ENCODE measurements around the gene TAGAP. TPM values are rescaled to one million over a fixed set of nuclear protein-coding genes. Genes with fewer than 3 reads are reported as not detected.

The TAGAP gene
- total and polyA plus RNA-seq, 2 experiments from 2014 or later = 2.9 to 4.4 TPM

DNA sequence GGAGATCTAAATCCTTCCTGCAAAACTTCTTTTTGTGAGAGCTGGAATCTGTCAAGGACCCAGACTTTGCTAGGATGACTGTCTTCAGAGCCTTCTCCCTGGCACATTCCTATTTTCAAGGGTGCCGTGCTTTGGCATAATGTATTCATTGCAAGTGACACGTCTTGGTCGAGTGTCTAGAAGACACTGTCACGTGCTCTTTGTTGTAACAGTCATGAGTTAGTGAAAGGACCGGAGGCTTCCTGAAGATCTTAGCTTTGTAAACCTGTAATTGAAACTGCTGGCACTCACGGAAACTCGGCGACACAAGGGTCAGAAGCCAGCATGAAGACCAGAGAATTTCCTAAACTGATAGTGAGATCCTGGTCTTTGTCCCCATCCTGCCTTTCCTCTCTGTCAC, 19.7 kb upstream of the TAGAP start:
- Histone ChIP-seq H4K20me1 (ENCODE audit: insufficient read depth, poor library complexity, severe bottlenecking) (no peaks in the 10 kb centered on the region), H3K27me3 (no peaks in the 10 kb centered on the region), H3K36me3 (replicated peaks; ENCODE audit: insufficient read depth, low read depth) (no peaks in the 10 kb centered on the region), H3K9me3 (ENCODE audit: low read depth) (no peaks in the 10 kb centered on the region), H3K9me2 (replicated peaks; ENCODE audit: insufficient read depth) (no peaks in the 10 kb centered on the region), H3K4me1 (ENCODE audit: insufficient read depth) (no peaks in the 10 kb centered on the region), H3K4me2 (no peak overlapping the region), H3K79me2 (no peaks in the 10 kb centered on the region), H3K4me3 (no peak overlapping the region), H2AFZ (no peak overlapping the region), H3K27ac (no peak overlapping the region)
- WGBS (ENCODE audit: low lambda C conversion rate, missing lambda C conversion rate) = 62% methylated on average over 8 of the region's 8 CpGs
- DNase-seq (ENCODE audit: low spot score) = no peak
- TF ChIP-seq EZH2 (IDR thresholded peaks at IDR 0.05; ENCODE audit: borderline replicate concordance) (no peak), EZH2phosphoT487 (IDR thresholded peaks at IDR 0.05; ENCODE audit: low read depth, severe bottlenecking, unreplicated experiment) (no peak)
- TF ChIP-seq, protein P1, sequence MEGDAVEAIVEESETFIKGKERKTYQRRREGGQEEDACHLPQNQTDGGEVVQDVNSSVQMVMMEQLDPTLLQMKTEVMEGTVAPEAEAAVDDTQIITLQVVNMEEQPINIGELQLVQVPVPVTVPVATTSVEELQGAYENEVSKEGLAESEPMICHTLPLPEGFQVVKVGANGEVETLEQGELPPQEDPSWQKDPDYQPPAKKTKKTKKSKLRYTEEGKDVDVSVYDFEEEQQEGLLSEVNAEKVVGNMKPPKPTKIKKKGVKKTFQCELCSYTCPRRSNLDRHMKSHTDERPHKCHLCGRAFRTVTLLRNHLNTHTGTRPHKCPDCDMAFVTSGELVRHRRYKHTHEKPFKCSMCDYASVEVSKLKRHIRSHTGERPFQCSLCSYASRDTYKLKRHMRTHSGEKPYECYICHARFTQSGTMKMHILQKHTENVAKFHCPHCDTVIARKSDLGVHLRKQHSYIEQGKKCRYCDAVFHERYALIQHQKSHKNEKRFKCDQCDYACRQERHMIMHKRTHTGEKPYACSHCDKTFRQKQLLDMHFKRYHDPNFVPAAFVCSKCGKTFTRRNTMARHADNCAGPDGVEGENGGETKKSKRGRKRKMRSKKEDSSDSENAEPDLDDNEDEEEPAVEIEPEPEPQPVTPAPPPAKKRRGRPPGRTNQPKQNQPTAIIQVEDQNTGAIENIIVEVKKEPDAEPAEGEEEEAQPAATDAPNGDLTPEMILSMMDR (IDR thresholded peaks at IDR 0.05; ENCODE audit: poor library complexity) = no peak

DNA sequence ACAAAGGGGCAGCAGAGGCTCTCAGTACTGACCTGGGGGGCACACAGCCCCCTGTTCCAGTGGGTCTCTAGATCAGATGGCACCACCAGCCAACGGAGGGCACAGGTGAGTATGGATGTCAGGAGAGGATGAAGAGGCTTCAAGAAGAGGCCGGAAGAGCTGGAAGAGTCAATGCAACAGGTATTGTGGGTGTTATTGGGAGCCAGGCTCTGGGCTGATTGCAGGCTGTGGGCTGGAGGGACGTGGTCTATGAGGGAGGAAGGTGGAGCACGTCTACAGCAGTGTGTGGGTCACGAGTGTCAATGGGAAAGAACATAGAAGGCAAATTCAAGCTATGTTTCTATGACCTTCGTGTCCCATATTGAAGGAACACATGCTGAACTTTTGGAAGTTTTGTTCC, 18.8 kb upstream of the TAGAP start:
- no peaks in the 10 kb centered on the region for H3K9me3 ChIP-seq (ENCODE audit: low read depth)
- DNase-seq (ENCODE audit: low spot score) = no peak
- H4K20me1 ChIP-seq (ENCODE audit: insufficient read depth, poor library complexity, severe bottlenecking) = no peaks in the 10 kb centered on the region
- H3K27me3 ChIP-seq = no peaks in the 10 kb centered on the region
- TF ChIP-seq, protein P1 (IDR thresholded peaks at IDR 0.05; ENCODE audit: poor library complexity) = no peak
- TF ChIP-seq EZH2phosphoT487 (IDR thresholded peaks at IDR 0.05; ENCODE audit: low read depth, severe bottlenecking, unreplicated experiment) (no peak), EZH2 (IDR thresholded peaks at IDR 0.05; ENCODE audit: borderline replicate concordance) (no peak)
- 95% methylated on average over 6 of the region's 6 CpGs for WGBS (ENCODE audit: low lambda C conversion rate, missing lambda C conversion rate)
- H3K27ac ChIP-seq = no peak overlapping the region
- no peaks in the 10 kb centered on the region for H3K36me3 ChIP-seq (replicated peaks; ENCODE audit: insufficient read depth, low read depth)
- H3K4me3 ChIP-seq = no peak overlapping the region
- H3K9me2 ChIP-seq (replicated peaks; ENCODE audit: insufficient read depth) = no peaks in the 10 kb centered on the region
- no peak overlapping the region for H3K4me2 ChIP-seq
- no peaks in the 10 kb centered on the region for H3K4me1 ChIP-seq (ENCODE audit: insufficient read depth)
- H2AFZ ChIP-seq = no peak overlapping the region
- H3K79me2 ChIP-seq = no peaks in the 10 kb centered on the region

DNA sequence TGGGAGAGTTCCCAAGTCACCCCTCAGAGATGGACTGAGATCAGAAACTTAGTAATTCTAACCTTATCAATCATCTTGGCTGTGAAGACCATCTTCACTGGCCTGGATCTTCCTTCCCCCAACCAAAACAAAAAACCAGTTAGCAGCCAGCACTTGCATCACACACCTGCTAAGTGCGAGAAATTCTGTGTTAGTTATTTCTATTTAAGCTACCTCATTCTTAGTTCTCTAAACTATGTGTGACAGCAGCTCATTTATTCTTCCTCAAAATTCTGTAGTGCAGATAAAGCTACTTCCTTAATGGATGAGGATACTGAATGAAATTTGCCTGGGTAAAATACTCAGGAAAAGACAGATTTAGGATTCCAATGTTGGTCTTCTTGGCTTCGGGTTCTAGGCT, 18.2 kb upstream of the TAGAP start:
- 85% methylated on average over 2 of the region's 2 CpGs for WGBS (ENCODE audit: low lambda C conversion rate, missing lambda C conversion rate)
- Histone ChIP-seq H3K4me1 (ENCODE audit: insufficient read depth) (no peaks in the 10 kb centered on the region), H3K36me3 (replicated peaks; ENCODE audit: insufficient read depth, low read depth) (no peaks in the 10 kb centered on the region), H4K20me1 (ENCODE audit: insufficient read depth, poor library complexity, severe bottlenecking) (no peaks in the 10 kb centered on the region), H3K4me2 (no peak overlapping the region), H3K9me3 (ENCODE audit: low read depth) (no peaks in the 10 kb centered on the region), H3K27ac (no peak overlapping the region), H3K9me2 (replicated peaks; ENCODE audit: insufficient read depth) (no peaks in the 10 kb centered on the region), H3K4me3 (no peak overlapping the region), H3K27me3 (no peaks in the 10 kb centered on the region), H3K79me2 (no peaks in the 10 kb centered on the region), H2AFZ (no peak overlapping the region)
- DNase-seq (ENCODE audit: low spot score) = no peak
- TF ChIP-seq EZH2 (IDR thresholded peaks at IDR 0.05; ENCODE audit: borderline replicate concordance) (no peak), EZH2phosphoT487 (IDR thresholded peaks at IDR 0.05; ENCODE audit: low read depth, severe bottlenecking, unreplicated experiment) (no peak)
- TF ChIP-seq, protein P1 (IDR thresholded peaks at IDR 0.05; ENCODE audit: poor library complexity) = no peak

DNA sequence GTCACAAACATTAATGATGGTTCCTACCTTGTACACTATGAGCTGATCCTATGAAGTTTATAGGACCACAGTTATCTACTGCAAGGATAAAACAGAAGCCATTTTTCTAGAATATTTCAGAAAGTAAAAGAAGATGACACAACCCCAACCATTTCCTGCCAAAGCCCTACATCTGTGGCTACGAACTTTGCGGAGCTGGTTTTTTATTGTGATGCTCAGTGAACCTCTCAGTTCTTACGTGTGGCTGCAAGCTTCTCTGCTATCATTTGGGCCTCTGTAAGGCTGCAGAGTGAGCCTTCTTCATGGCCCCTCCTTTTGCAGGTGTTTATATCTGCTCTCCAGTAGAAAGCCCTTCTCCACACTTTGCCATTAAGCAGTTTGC, 17.8 kb upstream of the TAGAP start:
- no peaks in the 10 kb centered on the region for H3K36me3 ChIP-seq (replicated peaks; ENCODE audit: insufficient read depth, low read depth)
- H3K27me3 ChIP-seq = no peaks in the 10 kb centered on the region
- no peaks in the 10 kb centered on the region for H3K9me3 ChIP-seq (ENCODE audit: low read depth)
- H2AFZ ChIP-seq = no peak overlapping the region
- H3K4me1 ChIP-seq (ENCODE audit: insufficient read depth) = no peaks in the 10 kb centered on the region
- no peak overlapping the region for H3K4me2 ChIP-seq
- WGBS (ENCODE audit: low lambda C conversion rate, missing lambda C conversion rate) = 92% methylated on average over 3 of the region's 3 CpGs
- no peak overlapping the region for H3K4me3 ChIP-seq
- TF ChIP-seq, protein P1 (IDR thresholded peaks at IDR 0.05; ENCODE audit: poor library complexity) = no peak
- TF ChIP-seq EZH2phosphoT487 (IDR thresholded peaks at IDR 0.05; ENCODE audit: low read depth, severe bottlenecking, unreplicated experiment) = no peak
- TF ChIP-seq EZH2 (IDR thresholded peaks at IDR 0.05; ENCODE audit: borderline replicate concordance) = no peak
- H3K9me2 ChIP-seq (replicated peaks; ENCODE audit: insufficient read depth) = no peaks in the 10 kb centered on the region
- H3K27ac ChIP-seq = no peak overlapping the region
- no peak for DNase-seq (ENCODE audit: low spot score)
- H3K79me2 ChIP-seq = no peaks in the 10 kb centered on the region
- H4K20me1 ChIP-seq (ENCODE audit: insufficient read depth, poor library complexity, severe bottlenecking) = no peaks in the 10 kb centered on the region
